GM18517 (cell line): ENCODE measurements around the gene RNF213.
"Not testable (repeated sequence)": the region's sequence is repeated elsewhere in the genome, so short reads cannot be mapped to it uniquely, and the experiment has no call there.

Source experiments
- ATAC-seq: cut with Tn5 transposase; IDR thresholded peaks from one replicate; pipeline ENCODE4 v1.9.1; 2021; ENCODE audit warnings: mild to moderate bottlenecking, moderate library complexity; ENCODE audit not compliant: unreplicated experiment

Gene RNF213

DNA sequence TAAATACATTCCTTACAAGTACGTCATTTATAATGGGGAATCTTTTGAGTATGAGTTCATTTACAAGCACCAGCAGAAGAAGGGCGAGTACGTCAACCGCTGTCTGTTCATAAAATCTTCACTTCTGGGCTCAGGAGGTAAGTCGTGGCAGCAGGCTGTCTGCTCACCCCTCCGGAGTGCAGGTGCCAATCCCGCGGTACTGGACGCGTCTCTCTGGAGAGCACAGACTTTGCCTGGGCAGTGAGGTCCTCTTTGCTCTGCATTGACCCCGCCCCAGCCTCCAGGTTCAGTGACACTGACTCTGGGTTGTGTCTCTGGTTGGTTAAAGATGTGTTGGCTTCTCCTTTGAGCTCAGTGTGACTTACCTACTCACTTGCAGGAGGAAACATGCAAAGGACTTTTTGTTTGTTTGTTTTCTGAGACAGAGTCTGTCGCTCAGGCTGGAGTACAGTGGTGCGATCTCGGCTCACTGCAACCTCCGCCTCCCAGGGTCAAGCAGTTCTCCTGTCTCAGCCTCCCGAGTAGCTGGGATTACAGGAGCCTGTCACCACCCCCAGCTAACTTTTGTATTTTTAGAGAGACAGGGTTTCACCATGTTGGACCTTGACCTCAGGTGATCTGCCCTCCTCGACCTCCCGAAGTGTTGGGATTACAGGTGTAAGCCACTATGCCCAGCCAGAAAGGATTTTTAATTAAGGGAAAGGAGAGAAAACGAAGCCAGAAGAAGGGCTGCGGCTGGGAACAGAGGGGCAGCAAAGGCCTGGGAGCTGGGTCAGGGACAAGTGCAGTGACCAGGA is 31.2 kb downstream of the RNF213 start:
- no peak for ATAC-seq

DNA sequence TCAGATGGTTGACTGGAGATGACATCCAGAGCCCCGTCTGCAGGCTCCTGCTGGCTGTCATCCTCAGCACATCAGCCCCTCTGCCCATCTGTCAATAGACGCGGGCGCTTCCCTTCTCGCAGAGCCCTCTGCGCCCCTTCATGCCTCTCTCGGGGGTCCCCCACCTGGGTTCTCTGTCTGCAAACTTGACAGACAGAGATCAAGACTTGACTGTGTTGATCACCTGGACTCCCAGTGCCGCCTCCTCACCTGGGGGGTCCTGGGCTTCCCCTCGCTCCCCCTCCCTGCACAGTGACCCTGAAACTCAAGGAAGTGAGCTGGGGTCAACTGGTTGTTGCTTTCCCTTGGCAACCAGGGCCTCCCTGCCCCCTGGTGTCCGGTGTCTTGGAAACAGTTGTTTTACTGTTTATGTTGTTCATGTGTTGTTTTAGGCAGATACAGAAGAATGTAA is 31.9 kb downstream of the RNF213 start:
- ATAC-seq = no peak

- ATAC-seq = no peak
Measured at GRCh38 chr17:80294210-80294609, 33.6 kb downstream of the RNF213 start.

- no peak for ATAC-seq
Measured at GRCh38 chr17:80294653-80295052, 34.0 kb downstream of the RNF213 start.

DNA sequence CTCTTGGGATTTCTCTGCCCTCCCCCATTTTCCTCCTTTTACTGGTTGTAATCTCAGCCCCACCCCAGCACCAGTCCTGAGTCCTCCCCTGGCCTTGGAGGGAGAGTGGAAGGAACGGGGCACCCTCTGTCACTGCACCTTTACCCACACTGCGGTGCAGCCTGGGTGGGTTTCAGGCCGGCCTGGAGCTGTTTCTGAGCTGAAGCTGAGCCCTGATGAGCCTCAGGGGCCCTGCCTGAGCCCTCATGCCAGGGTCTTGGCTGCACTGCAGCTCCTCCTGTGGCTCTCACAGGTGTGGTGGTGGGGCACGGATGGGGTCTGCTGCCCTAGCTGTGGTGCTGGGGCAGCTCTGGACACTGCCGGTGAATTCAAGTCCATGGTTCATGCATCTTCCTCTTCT is 34.5 kb downstream of the RNF213 start:
- no peak for ATAC-seq

- no peak for ATAC-seq
Measured at GRCh38 chr17:80295559-80295958, 34.9 kb downstream of the RNF213 start.

GRCh38 chr17:80296221-80296620 is 35.6 kb downstream of the RNF213 start:
- no peak for ATAC-seq

- ATAC-seq = no peak
Measured at GRCh38 chr17:80297996-80298560, 37.4 kb downstream of the RNF213 start.

GRCh38 chr17:80299350-80300100 is 38.9 kb downstream of the RNF213 start:
- not testable (repeated sequence) for ATAC-seq

GRCh38 chr17:80300756-80301155 is 40.1 kb downstream of the RNF213 start:
- ATAC-seq = not testable (repeated sequence)

- no peak for ATAC-seq
Measured at GRCh38 chr17:80303824-80304223, 43.2 kb downstream of the RNF213 start.

DNA sequence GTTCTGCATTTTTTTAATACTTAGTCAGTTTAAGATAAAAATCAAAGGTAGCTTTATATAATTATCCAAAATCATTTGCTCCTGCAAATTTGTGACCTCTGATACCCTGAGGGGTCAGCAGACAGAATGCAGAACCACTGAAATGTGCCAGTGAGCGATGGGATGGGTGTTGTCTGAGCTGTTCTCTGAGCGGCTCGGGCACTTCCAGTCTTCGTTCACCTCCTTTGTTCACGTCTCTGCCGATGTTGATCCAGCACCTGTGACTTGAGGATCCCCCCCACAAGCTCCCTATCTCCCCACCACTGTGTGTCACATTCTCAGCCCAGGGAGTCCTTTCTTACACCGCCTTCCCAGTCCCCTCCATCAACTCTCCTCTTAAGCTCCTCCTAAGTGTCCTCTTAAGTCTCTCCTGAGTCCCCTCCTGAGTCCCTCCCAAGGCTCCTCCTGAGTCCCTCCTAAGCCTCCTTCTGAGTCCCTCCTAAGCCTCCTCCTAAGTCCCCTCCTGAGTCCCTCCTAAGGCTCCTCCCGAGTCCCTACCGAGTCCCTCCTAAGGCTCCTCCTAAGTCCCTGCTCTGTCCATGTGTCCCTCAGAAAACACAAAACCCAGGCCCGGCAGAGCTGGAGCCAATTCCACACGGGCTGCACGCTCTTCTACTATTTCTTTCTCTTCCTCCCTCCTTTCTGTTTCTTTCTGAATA is 47.5 kb downstream of the RNF213 start:
- no peak for ATAC-seq

DNA sequence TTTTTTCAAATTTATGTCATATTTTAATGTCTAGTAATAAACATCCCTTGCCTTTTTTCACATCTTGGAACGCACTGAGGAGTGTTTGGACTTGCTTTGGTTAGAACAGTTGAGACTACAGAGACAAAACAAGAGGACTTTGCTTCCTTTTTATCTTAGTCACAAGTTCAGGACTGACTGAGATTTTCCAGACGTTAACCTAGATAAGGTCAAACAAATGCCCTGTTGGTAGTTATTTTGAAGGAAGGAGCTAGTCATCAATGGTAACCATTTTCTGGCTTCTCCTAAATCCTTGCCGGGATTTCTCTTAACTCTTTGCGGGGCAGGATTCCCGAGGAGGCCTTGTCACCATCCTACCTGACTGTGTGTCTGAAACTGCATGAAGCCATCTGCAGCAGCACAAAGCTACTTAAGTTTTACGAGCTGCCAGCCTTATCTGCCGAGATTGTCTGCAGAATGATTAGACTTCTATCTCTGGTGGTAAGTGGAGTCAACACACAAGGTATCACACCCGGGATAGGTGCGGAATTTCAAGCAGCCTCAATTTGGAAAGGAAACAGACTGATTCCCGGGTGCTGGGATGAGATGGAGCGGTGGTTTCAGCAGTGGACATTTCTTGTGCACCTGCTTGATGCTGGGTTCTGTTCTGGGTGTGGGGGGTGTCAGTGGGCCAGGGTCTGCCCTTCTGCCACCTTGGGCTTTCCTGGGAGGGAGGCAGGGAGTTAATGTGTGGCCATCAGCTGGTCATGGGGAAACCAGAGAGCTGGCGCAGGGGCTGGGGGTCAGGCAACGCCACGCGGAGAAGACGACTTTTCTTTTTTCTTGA is 48.3 kb downstream of the RNF213 start:
- no peak for ATAC-seq

- no peak for ATAC-seq
Measured at GRCh38 chr17:80311216-80311827, 50.7 kb downstream of the RNF213 start.

DNA sequence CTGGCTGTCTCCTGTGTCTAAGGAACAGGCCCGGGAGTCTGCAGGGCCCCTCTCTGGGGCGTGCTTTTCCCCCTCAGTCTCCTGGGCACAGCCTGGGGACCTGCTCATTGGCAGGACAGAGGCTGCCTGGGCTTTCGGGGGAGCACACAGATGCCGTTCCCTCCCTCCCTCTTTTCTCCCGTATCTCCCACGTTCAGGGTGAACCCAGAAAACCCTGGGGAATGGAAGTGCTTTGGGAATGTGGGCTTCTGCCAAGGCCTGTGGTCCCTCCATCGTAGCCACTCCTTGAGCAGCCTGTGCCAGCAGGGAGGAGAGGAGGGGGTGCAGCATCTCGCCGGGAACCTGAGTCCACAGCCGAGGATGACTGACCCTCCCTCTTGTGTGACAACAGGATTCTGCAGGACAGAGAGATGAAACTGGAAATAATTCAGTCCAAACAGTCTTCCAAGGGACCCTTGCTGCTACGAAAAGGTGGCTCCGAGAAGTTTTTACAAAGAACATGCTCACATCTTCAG is 52.0 kb downstream of the RNF213 start:
- ATAC-seq = no peak

DNA sequence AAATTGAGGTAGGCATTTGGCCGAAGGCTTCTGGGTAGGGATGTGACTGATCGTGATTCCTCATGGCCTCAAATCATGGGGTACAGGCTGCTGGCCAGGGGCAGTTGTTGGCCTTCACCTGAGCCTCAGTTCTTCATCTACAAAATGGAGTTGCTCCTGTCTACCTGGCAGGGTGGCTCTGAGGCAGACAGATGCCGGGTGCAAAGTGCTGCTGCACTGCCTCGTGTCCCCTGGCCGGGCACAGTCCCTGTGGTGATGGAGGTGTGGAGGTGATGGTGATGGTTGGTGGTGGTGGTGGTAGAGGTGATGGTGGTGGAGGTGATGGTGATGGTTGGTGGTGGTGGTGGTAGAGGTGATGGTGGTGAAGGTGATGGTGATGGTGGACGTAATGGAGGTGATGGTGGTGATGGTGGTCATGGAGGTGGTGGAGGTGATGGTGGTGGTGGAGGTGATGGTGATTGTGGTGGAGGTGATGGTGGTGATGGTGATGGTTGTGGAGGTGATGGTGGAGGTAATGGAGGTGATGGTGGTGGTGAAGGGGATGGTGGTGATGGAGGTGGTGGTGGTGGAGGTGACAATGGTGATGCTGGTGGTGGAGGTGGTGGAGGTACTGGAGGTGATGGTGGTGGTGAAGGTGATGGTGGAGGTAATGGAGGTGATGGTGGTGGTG is 52.6 kb downstream of the RNF213 start:
- ATAC-seq = no peak

DNA sequence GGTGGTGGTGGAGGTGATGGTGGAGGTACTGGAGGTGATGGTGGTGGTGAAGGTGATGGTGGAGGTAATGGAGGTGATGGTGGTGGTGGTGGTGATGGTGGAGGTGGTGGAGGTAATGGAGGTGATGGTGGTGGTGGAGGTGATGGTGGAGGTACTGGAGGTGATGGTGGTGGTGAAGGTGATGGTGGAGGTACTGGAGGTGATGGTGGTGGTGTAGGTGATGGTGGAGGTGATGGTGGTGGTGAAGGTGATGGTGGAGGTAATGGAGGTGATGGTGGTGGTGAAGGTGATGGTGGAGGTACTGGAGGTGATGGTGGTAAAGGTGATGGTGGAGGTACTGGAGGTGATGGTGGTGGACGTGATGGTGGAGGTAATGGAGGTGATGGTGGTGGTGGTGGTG is 53.3 kb downstream of the RNF213 start:
- not testable (repeated sequence) for ATAC-seq

DNA sequence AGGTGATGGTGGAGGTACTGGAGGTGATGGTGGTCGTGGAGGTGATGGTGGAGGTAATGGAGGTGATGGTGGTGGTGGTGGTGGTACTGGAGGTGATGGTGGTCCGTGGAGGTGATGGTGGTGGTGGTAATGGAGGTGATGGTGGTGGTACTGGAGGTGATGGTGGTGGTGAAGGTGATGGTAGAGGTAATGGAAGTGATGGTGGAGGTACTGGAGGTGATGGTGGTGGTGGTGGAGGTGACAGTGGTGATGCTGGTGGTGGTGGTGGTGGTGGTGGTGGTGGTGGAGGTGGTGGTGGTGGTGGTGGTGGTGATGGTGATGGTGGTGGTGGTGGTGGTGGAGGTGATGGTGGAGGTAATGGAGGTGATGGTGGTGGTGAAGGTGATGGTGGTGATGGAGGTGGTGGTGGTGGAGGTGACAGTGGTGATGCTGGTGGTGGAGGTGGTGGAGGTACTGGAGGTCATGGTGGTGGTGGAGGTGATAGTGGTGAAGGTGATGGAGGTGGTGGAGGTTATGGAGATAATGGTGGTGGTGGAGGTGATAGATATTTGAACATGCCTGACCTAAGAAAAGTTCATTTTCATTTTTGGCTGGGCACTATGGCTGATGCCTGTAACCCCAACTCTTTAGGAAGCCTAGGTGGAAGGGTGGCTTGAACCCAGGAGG is 55.0 kb downstream of the RNF213 start:
- ATAC-seq = no peak

GRCh38 chr17:80316431-80316830 is 55.8 kb downstream of the RNF213 start:
- no peak for ATAC-seq
